Measurements from ENCODE around the gene KSR1.
"Not testable (repeated sequence)": the region's sequence is repeated elsewhere in the genome, so short reads cannot be mapped to it uniquely, and the experiment has no call there.

Gene KSR1

DNA sequence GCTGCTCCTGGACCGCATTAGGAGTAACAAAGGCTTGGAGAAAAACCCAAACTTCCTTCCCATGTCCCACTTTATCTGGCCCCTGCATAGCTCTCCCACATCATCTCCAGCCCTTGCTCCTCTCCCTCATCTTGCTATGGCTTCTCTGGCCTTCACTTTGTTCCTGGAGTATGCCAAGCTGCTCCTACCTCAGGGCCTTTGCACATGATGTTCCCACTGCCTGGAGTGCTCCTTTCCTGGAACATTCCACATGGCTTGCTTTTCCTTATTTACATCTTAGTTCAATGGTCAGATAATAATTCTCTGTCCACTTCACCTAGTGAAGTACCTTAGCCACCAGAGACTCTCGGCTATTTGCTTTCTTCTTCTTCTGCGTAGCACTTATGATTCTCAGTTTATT lies 4.3 kb upstream of the KSR1 start:
- FAIRE-seq (no peak), DNase-seq (ENCODE audit: insufficient read length, low spot score) (no peak)

DNA sequence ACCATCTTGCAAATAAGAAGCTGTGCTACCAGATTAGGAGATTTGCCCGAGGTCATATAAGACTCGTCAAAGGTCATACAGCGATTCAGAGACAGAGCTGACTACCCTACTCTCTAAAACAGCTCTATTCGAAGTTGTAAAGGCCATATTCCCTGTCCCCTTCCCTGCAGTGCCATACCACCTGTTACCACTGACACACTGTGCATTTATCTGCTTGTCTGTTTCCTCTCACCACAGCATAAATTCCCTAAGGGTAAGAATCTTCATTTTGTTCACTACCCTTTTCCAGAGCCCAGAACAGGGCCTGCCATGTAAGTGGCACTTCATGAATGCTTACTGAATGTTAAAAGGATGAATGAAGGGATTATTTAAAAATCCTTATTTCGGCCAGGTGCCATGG lies 3.4 kb upstream of the KSR1 start:
- DNase-seq (ENCODE audit: insufficient read length, low spot score), result no peak
- FAIRE-seq, result no peak

DNA sequence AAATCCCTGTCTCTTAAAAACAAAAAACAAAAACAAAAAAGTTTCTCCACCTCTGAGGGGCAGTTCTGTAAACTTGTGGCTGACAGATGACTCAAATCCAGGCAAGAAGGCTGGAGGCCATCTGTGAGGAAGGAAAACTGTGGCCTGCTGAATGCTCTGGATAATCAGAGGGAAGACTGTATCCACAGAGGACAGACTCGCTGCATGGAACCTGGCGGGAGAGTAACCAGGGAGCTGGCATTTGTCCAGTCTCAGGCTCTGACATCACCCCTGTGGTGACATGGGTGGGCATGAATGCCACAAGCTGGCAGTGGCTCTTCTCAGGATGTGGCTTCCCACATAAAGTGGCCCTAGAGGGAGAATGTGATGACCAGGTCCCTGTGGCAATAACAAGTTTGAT lies 2.8 kb upstream of the KSR1 start:
- no peak for DNase-seq (ENCODE audit: insufficient read length, low spot score)
- no peak for FAIRE-seq

DNA sequence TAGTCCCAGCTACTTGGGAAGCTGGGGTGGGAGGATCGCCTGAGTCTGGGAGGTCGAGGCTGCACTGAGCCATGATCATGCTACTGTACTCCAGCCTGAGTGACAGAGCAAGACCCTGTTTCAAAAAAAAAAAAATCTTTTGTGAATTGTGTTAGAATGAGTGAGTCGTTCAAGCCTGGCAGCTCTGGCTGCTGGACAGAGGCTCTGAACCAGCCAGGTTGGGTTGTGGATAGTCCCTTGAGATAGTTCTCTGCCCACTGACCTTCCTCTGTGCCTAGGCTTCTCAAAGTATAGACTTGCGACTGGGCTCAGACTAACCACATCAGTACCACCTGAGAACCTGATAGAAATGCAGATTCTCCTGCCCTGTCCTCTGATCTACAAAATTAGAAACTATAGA lies 2.2 kb upstream of the KSR1 start:
- no peak for DNase-seq (ENCODE audit: insufficient read length, low spot score)
- no peak for FAIRE-seq

DNA sequence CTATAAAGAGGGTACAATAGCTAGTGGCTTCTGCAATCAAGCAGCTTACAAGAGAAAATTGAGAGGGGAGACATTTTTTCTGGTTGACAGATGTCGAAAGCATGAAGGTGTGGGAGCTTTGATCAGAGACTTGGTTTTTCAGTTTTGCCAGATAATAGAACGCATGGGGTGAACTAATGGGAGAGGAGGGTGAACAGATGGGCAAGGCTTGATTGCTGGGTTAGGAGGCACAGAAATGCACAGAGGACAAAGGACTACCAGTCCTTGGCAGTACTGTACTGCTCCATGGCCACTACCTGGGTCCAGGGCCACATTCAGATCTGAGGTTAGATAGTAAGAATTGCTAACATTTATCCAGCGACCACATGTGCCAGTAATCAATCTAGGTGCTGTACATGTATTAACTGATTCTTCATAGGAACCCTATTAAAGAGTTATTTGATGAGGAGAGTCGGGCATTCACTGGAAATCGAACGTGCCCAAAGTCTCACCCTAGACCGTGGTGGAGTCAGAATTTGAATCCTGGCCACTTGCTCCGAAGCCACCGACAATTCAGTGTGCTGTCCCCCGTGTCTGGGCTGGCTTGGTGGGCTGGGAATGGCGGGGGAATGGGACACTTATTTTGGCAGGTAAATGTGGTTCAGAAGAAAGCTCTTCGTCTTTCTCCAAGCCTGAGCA lies 873 bp upstream of the KSR1 start:
- DNase-seq (ENCODE audit: insufficient read length, low spot score) (no peak), FAIRE-seq (no peak)

DNA sequence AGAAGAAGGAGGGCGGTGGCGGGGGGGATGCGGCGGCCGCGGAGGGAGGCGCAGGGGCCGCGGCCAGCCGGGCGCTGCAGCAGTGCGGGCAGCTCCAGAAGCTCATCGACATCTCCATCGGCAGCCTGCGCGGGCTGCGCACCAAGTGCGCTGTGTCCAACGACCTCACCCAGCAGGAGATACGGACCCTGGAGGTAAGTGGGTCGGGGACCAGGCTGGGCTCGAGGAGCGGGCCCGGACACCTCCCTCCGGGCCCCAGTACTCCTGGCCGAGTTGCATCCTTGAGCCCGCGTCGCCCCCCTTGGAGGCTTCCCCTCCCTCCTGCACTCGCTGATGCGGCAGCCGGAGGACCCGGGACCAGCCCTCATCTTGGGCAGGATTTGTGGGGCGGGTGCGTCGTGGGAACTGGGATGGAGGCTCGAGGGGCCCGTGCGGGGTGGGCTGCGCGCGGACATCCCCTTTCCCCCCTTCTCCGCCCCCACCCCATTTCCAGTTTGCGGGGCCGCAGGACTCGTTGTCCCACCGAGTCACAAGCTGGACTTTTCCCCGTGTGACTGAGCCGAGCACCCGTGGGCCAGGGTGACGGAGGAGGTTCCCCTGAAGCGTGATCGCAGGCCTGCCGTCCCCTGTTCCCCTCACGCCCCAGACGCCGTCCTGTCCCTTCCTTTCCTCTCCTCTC lies 572 bp downstream of the KSR1 start:
- FAIRE-seq, result peak; percentile 73

DNA sequence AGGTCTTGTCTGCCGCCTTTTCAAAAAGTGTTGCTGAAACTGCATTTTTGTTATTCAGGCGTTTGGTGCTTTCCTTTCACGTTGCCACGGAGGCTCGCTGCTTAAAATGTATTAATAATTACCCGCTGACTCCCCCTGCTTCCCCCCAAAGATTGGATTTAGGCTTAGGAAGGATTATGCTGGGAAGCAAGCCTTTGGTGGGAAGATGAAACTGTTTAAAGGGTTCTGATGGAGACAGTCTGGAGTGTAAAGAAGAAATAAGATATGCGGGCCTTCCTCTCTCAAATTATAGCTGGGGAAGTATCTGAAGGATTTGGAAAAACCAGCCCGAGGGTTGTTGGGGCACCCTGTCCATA lies 1.1 kb downstream of the KSR1 start:
- DNase-seq (ENCODE audit: insufficient read length, low spot score) (no peak), FAIRE-seq (no peak)

More for the DNA sequence above, 572 bp downstream of the KSR1 start:
- no peak for DNase-seq (ENCODE audit: insufficient read length, low spot score)

DNA sequence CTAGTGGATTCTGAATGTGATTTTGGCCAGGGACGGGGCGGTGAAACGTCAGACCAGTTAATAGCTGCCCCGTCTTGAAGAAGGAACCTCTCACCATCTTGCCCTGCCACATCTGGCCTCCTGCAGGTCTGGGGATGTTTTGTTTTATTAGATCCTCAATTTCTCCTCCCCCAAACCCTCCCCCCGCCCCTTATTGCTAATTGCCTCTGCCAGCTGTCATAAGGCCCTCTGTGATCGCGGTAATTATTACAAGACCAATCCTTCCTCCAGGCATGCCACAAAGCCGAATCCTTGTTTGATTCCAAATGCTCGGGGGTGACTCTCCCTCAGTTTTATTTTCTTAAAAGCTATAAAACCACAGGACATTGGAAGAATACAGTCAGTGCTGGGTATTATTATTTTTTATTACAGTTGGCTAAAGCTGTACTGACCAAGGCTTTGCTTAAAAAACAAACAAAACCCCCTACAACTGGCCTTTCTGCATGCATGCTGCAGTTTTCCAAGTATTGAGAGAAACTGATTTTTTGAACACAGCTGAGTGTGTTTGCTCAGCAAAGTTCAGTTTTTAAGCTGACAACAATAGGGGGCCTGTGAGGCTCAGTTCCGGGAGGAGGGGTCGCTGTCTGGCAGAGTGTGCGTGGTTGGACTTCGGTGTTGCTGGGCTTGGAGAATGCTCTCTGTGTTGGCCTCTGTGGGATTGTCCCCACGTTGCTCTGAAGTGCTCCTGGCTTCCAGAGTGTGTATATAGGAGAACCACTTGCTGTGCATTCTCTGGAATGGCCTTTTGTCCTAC lies 1.7 kb downstream of the KSR1 start:
- DNase-seq (ENCODE audit: insufficient read length, low spot score), result no peak
- FAIRE-seq, result no peak

DNA sequence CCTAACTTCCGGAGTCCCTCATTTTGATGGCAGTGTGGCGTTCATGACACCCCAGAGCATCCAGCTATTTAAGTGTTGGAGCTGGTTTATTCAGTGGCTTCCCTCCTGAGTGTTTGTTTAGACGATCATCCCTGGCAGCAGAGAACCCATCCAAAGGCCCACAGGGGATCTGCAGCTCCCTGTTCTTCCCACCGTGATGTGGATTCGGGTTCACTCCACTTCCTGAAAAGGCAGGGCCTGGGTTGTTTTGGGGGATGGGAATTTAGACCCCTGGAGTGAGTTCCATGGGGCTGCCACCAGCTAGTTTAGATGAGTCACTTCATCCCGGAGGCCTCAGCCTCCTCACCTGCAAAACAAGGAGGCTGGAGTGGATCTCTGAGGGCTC lies 2.3 kb downstream of the KSR1 start:
- FAIRE-seq, result no peak
- DNase-seq (ENCODE audit: insufficient read length, low spot score), result no peak

DNA sequence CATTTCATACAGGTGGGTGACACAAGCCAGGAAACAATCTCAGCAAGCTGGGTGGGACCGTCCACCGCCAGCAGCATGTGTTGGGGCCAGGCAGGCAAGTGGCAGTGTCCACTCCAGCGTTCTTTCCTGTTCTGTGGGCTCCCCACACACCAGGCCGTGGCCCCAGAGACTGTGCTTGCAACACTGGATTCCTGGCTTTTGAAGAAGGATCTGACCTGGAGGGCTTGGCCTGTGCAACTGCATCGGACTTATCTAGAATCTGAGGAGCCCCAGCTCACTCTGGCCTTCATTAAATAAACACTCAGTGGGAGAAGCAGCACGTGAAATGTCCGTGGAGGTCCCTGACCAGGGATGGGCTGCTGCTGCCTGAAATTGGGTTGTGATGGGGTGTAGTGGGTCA lies 3.2 kb downstream of the KSR1 start:
- no peak for FAIRE-seq

DNA sequence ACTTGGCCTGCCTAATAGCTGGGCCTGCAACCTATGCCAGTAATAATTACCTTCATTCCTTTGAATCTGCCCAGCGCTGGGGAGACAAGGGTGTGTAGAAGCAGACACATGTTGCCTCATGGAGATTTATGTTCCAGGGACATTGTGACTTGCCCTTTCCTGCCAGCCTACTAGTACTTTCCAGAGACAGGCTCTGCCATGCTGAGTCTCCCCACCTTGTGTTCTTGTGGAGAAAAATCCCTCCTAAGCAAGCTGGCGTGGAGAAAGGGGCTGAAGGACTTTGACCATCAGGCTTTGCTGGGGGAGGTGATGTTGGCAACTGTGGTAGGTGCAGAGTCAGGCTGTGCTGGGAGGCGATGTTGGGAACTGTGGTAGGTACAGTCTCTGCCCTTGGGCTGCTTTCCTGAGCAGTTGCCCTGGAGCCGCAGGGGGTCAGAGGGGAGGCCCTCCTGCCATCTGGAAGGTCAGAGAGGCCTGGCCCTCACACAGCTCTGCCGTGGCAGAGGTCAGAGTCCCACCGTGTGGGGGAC lies 4.0 kb downstream of the KSR1 start:
- no peak for DNase-seq (ENCODE audit: insufficient read length, low spot score)
- FAIRE-seq, result no peak

More for the DNA sequence above, 3.2 kb downstream of the KSR1 start:
- no peak for DNase-seq (ENCODE audit: insufficient read length, low spot score)

DNA sequence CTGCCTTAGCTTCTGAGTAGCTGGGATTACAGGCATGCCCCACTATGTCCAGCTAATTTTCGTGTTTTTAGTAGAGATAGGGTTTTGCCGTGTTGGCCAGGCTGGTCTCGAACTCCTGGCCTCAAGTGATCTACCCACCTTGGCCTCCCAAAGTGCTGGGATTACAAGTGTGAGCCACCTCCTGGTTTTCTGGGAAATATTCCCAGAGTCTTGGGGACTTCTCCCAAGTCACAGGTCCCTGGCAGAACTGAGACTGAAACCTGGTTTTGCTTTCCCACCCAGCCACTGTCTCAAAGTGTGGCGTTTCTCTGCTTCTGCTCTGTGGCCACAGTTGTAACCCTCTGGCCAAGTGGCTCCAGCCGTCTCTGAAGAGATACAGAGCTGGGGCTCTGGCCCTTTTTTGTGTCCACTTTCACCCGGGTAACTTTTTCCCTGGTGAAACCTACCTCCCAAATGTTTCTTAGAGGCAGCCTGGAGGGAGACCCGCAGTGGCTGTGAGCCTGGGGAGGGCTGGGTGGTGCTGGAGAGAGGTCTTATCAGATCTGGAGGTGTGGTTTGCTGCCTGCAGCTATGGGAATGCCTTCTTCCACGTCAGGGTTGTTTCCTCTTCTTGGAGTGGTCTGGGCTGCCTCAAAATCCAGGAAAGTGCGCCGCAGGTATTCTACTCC lies 5.1 kb downstream of the KSR1 start:
- DNase-seq (ENCODE audit: insufficient read length, low spot score) (no peak), FAIRE-seq (no peak)

DNA sequence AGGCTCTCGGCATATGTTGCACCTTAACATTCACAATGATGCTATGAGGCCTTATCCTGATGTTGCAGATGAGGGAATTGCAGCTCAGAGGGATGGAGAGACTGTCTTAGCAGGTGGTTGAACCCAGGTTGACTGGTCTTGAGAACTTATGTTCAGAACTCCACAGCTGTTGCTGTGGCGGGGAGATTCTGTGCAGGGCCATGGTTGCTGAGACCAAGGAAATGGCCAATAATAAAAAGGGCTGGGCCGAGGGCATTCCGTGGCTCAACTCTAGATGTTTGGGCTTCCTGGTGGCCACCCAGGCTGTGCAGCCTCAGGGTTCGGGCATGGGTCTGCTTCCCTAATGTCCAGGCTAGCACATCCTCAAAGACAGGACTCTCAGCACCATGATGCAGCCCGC lies 5.9 kb downstream of the KSR1 start:
- FAIRE-seq (no peak), DNase-seq (ENCODE audit: insufficient read length, low spot score) (no peak)

DNA sequence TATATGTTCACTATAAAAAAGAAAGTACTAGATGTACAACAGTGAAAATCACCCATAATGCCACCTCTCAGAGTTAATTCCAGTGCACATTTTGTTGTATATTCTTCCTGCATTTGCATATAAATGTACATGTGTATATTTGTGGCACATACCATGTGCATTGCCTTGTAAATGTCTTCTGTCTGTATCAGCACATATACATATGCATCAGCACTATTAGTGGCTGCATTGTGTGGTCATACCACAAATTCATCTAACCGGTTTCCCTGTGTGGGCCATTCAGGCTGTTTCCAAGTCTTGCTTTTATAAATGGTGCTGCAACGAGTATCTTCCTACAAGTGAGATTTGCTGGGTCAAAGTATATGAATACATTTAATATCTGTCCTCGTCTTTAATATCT lies 6.5 kb downstream of the KSR1 start:
- DNase-seq (ENCODE audit: insufficient read length, low spot score), result no peak
- no peak for FAIRE-seq

DNA sequence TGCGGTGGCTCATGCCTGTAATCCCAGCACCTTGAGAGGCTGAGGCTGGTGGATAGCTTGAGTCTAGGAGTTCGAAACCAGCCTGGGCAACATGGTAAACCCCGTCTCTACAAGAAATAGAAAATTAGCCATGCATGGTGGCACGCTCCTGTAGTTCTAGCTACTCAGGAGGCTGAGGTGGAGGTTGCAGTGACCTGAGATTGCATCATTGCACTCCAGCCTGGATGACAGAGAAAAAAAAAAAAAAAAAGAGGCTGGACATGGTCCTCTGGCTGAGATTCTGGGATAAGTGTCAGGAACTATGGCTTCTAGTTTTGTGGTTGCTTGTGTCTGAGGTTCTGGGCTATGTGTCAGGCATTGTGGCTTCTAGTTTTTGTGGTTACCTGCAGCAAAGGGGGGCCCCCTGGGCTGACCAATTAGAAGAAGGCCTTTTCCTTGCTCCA lies 7.0 kb downstream of the KSR1 start:
- no peak for FAIRE-seq
- no peak for DNase-seq (ENCODE audit: insufficient read length, low spot score)

DNA sequence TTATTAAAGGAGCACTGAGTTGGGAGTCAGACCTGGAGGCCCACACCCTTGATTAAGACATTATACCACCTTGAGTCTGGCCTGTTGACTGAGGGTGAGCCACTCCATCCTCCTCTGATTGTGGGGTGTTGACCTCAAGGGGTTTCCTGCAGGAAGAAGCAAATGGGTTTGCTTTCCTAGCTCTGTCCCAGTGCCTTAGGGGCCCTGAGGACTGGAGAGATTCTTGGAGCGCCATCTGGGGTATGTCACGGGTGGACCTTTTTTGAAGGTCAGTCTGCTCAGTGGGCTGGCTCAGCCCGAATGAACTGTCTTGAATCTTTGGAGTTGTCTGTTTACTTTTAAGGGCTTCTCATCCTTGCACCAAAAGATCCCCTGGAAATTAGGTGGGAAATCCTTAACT lies 7.8 kb downstream of the KSR1 start:
- not testable (repeated sequence) for FAIRE-seq; DNase-seq (ENCODE audit: insufficient read length, low spot score)

DNA sequence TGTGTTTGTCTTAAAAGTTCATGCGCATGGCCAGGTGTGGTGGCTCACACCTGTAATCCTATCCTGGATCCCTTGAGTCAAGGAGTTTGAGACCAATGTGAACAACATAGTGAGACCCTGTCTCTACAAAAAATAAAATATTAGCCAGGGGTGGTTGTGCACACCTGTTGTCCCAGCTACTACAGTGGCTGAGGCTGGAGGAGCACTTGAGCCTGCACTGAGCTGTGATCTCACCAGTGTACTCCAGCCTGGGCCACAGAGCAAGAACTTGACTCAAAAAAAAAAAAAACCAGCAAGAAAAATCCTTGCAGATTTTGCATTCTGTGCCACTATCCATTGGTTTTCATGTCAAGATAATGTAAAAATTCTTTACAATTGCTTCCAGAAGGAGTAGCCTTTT lies 8.2 kb downstream of the KSR1 start:
- DNase-seq (ENCODE audit: insufficient read length, low spot score) (no peak), FAIRE-seq (no peak)

DNA sequence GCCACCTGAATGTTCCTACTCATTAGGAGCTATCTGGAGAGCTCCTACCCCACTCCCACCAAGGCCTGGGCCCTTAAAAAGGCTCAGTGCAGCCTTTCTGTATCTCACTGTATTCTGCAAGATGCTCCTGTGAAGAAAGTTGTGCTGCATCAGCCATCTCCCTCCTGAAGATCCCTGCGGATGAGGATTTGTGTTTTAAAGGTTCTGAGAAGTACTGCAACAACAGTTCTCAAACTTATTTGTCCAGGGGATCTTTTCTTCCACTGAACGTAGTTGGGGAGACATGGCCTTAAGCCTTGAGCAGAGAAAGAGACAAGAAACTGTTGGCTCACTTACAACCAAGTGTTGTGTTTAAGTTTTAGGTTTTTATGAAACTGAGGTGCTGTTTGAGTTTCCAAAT lies 9.6 kb downstream of the KSR1 start:
- FAIRE-seq; DNase-seq (ENCODE audit: insufficient read length, low spot score): not testable (repeated sequence)

DNA sequence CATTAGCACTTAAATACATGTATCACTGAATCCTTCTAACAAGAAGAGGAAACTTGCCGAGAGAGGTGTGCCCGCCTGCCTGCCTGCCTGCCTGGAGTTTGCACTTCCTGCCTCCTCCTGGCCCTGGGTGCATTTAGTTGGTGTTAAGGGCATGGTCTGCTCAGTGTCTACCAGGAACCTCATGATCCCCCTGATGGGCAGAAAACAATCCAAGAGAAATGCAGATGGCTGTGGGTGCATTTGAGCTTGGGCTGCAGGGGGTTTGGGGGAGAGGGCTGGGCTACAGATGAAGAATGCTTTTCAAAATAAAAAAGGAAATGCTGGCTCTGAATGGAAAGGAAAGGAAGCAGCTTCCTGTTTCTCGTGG lies 10.1 kb downstream of the KSR1 start:
- DNase-seq (ENCODE audit: insufficient read length, low spot score), result no peak
- FAIRE-seq, result no peak

DNA sequence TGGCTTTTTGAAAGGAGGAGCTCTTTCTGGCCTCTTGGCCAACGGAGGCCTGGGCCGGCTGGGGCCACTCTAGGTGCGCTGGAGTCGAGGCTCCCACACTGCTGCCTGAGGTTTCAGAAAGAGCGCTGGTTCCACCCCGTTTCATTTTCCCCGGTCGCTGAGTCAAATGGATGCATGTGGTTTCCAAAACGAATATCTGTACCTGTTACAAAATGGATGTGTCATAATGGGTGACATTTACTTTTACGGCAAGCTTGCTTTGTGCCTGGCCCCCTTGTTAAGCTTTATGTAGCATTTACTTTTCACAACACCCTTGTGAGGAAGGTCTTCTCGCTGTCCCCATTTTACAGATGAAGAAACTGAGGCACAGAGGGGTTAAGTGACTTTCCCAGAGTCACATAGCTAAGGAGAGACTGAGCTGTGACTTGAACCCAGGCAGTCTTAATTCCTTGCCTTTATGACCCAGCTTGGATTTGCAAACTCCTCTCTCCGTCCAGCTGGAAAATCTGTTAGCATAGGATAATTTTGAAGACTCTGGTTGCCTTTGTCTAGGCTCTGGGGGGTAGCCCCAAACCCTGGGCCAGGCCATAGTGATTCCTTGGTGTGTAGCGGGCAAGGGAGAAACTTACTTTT lies 10.6 kb downstream of the KSR1 start:
- peak; percentile 37 for DNase-seq (ENCODE audit: insufficient read length, low spot score)
- FAIRE-seq, result peak; percentile 92

DNA sequence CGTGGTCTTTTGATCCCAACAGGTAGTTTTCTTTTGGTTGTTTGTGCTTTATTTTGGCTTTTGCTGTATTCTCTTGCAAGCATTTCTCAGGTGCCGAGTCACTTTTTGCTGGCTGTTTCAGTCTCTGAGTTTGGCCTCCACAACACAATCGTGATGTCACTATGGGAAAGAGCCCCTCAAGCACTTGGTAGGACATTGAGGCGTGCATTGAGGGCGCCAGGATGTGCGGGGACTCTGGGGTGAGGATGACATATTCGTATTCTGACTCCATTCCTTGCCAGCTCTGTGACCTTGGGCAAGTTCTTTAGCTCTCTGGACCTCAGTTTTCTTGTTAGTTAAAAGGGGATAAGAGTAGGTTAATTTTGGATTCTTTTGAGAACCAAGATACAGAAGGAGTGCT lies 13.0 kb downstream of the KSR1 start:
- FAIRE-seq (no peak), DNase-seq (ENCODE audit: insufficient read length, low spot score) (no peak)

All from GM19239 (cell line).